Progenitor cell of endocrine pancreas (in vitro differentiated cells): ENCODE measurements around the gene STXBP4. TPM values are rescaled to one million over a fixed set of nuclear protein-coding genes. Genes with fewer than 3 reads are reported as not detected.

Experiments used
- DNase-seq: peaks from one replicate; pipeline ENCODE4 v3.0.0; 2021; ENCODE audit warnings: low spot score; ENCODE audit not compliant: unreplicated experiment
- H3K27ac Mint-ChIP-seq: 2 replicates; pipeline ENCODE4 v1.8.0; 2021; ENCODE audit warnings: mild to moderate bottlenecking, moderate library complexity, mixed read lengths
- H3K27me3 Mint-ChIP-seq: 2 replicates; pipeline ENCODE4 v1.8.0; 2021; ENCODE audit warnings: mixed read lengths
- H3K36me3 Mint-ChIP-seq: 2 replicates; pipeline ENCODE4 v1.8.0; 2022; ENCODE audit warnings: mixed read lengths; ENCODE audit not compliant: insufficient read depth
- H3K4me1 Mint-ChIP-seq: 2 replicates; pipeline ENCODE4 v1.8.0; 2021; ENCODE audit warnings: low read depth, mixed read lengths
- H3K4me3 Mint-ChIP-seq: 2 replicates; pipeline ENCODE4 v1.8.0; 2021; ENCODE audit warnings: low read depth, mild to moderate bottlenecking, moderate library complexity, mixed read lengths
- H3K9me3 Mint-ChIP-seq: 2 replicates; pipeline ENCODE4 v1.8.0; 2021; ENCODE audit warnings: low read depth, mixed read lengths
- CTCF ChIP-seq: fragments of 200-600 bp; sonication (generic); IDR thresholded peaks from one replicate; pipeline ENCODE4 v1.5.0; 2021; ENCODE audit warnings: antibody characterized with exemption, mild to moderate bottlenecking; ENCODE audit not compliant: unreplicated experiment
- total RNA-seq: library from RNA; stranded (reverse); gene quantifications from 2 replicates; pipeline ENCODE4 v1.2.1, GENCODE V29; 2021

The STXBP4 gene
- total RNA-seq, 1 donor from 2014 or later = 45.0 TPM

GRCh38 chr17:55056526-55056925, 88.0 kb downstream of the STXBP4 start:
- no peak for DNase-seq
- no peak overlapping the region for H3K27ac Mint-ChIP-seq
- peaks cover 4% of the 10 kb centered on the region for H3K36me3 Mint-ChIP-seq
- no peaks in the 10 kb centered on the region for H3K27me3 Mint-ChIP-seq
- H3K4me1 Mint-ChIP-seq = peaks cover 4% of the 10 kb centered on the region
- no peak for TF ChIP-seq CTCF
- H3K4me3 Mint-ChIP-seq = no peak overlapping the region
- no peaks in the 10 kb centered on the region for H3K9me3 Mint-ChIP-seq

GRCh38 chr17:55057184-55057583, 88.6 kb downstream of the STXBP4 start:
- Mint-ChIP-seq H3K4me3 (no peak overlapping the region), H3K4me1 (peaks cover 4% of the 10 kb centered on the region), H3K9me3 (no peaks in the 10 kb centered on the region), H3K27ac (no peak overlapping the region), H3K27me3 (no peaks in the 10 kb centered on the region), H3K36me3 (peaks cover 4% of the 10 kb centered on the region)
- DNase-seq = no peak
- TF ChIP-seq CTCF = no peak

- no peak overlapping the region for H3K27ac Mint-ChIP-seq
- no peak for TF ChIP-seq CTCF
- H3K36me3 Mint-ChIP-seq = peaks cover 4% of the 10 kb centered on the region
Observed at GRCh38 chr17:55059724-55060123, 91.2 kb downstream of the STXBP4 start.

GRCh38 chr17:55062921-55063320, 94.4 kb downstream of the STXBP4 start:
- Mint-ChIP-seq H3K4me3 (no peak overlapping the region), H3K4me1 (peaks cover 5% of the 10 kb centered on the region), H3K27ac (no peak overlapping the region), H3K9me3 (no peaks in the 10 kb centered on the region), H3K36me3 (peaks cover 2% of the 10 kb centered on the region), H3K27me3 (no peaks in the 10 kb centered on the region)
- TF ChIP-seq CTCF = no peak
- DNase-seq = no peak

More at GRCh38 chr17:55059724-55060123, 91.2 kb downstream of the STXBP4 start:
- H3K9me3 Mint-ChIP-seq = no peaks in the 10 kb centered on the region
- H3K4me1 Mint-ChIP-seq = peaks cover 4% of the 10 kb centered on the region
- H3K27me3 Mint-ChIP-seq = no peaks in the 10 kb centered on the region
- DNase-seq = no peak
- no peak overlapping the region for H3K4me3 Mint-ChIP-seq

GRCh38 chr17:55063885-55064874, 95.6 kb downstream of the STXBP4 start:
- DNase-seq = no peak
- Mint-ChIP-seq H3K27ac (no peak overlapping the region), H3K27me3 (no peaks in the 10 kb centered on the region), H3K4me3 (no peak overlapping the region), H3K4me1 (peaks cover 5% of the 10 kb centered on the region), H3K9me3 (no peaks in the 10 kb centered on the region), H3K36me3 (no peaks in the 10 kb centered on the region)
- no peak for TF ChIP-seq CTCF
